ENCODE data around the gene KCNE4. TPM values are rescaled to one million over a fixed set of nuclear protein-coding genes. Genes with fewer than 3 reads are reported as not detected.

KCNE4 gene
- total RNA-seq, 2 donors from 2014 or later: 1.0 to 4.1 TPM

GRCh38 chr2:223032187-223033142, 19.5 kb upstream of the KCNE4 start:
- Histone ChIP-seq H3K36me3 (no peaks in the 10 kb centered on the region), H3K27me3 (replicated peaks; ENCODE audit: insufficient read depth) (no peaks in the 10 kb centered on the region), H3K9me3 (no peaks in the 10 kb centered on the region), H3K4me3 (no peak overlapping the region), H3K4me1 (replicated peaks) (no peaks in the 10 kb centered on the region), H3K27ac (no peak overlapping the region)
- no peak for DNase-seq (ENCODE audit: low spot score)
- TF ChIP-seq, protein P1, sequence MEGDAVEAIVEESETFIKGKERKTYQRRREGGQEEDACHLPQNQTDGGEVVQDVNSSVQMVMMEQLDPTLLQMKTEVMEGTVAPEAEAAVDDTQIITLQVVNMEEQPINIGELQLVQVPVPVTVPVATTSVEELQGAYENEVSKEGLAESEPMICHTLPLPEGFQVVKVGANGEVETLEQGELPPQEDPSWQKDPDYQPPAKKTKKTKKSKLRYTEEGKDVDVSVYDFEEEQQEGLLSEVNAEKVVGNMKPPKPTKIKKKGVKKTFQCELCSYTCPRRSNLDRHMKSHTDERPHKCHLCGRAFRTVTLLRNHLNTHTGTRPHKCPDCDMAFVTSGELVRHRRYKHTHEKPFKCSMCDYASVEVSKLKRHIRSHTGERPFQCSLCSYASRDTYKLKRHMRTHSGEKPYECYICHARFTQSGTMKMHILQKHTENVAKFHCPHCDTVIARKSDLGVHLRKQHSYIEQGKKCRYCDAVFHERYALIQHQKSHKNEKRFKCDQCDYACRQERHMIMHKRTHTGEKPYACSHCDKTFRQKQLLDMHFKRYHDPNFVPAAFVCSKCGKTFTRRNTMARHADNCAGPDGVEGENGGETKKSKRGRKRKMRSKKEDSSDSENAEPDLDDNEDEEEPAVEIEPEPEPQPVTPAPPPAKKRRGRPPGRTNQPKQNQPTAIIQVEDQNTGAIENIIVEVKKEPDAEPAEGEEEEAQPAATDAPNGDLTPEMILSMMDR (IDR thresholded peaks at IDR 0.05): no peak
- 88% methylated on average over 8 of the region's 8 CpGs for WGBS
- intact Hi-C loops (cut with DNase I): no loop called here

- no peaks in the 10 kb centered on the region for H3K36me3 ChIP-seq
- TF ChIP-seq, protein P1 (IDR thresholded peaks at IDR 0.05): no peak
- TF ChIP-seq POLR2A (IDR thresholded peaks at IDR 0.05) (no peak), POLR2AphosphoS5 (IDR thresholded peaks at IDR 0.05) (no peak)
- intact Hi-C loops (cut with DNase I): no loop called here
- no peak overlapping the region for H3K4me3 ChIP-seq
- H3K27ac ChIP-seq: no peak overlapping the region
- no peak for DNase-seq (ENCODE audit: low spot score)
- H3K9me3 ChIP-seq: no peaks in the 10 kb centered on the region
- H3K27me3 ChIP-seq (replicated peaks; ENCODE audit: insufficient read depth): no peaks in the 10 kb centered on the region
- H3K4me1 ChIP-seq (replicated peaks): no peaks in the 10 kb centered on the region
Measured at GRCh38 chr2:223034221-223034975, 17.6 kb upstream of the KCNE4 start.

DNA sequence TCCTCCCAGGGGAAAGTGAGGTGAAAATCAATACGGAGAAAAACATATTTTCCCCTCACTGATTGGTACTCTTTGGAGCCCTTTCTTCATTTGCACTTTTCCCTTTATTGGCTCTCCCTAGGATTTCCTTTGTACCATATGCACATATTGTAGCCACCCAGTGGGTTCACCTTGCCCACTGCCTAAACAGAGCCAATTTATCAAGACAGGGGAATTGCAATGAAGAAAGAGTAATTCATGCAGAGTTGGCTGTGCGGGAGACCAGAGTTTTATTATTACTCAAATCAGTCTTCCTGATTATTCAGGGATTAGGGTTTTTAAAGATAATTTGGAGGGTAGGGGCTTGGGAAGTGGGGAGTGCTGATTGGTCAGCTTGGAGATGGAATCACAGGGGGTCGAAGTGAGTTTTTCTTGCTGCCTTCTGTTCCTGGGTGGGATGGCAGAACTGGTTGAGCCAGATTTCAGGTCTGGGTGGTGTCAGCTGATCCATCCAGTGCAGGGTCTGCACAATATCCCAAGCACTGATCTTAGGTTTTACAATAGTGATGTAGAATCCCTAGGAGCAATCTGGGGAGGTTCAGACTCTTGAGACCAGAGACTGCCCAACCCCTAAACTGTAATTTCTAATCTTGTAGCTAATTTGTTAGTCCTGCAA, 15.1 kb upstream of the KCNE4 start:
- DNase-seq (ENCODE audit: low spot score): no peak
- no peak for TF ChIP-seq POLR2AphosphoS5 (IDR thresholded peaks at IDR 0.05)
- TF ChIP-seq, protein P1 (IDR thresholded peaks at IDR 0.05): no peak
- no peak for TF ChIP-seq POLR2A (IDR thresholded peaks at IDR 0.05)
- no peaks in the 10 kb centered on the region for H3K4me1 ChIP-seq (replicated peaks)
- WGBS: 72% methylated on average over 3 of the region's 3 CpGs
- H3K9me3 ChIP-seq: no peaks in the 10 kb centered on the region
- no peaks in the 10 kb centered on the region for H3K27me3 ChIP-seq (replicated peaks; ENCODE audit: insufficient read depth)
- intact Hi-C loops (cut with DNase I): no loop called here
- H3K36me3 ChIP-seq: no peaks in the 10 kb centered on the region
- no peak overlapping the region for H3K27ac ChIP-seq
- H3K4me3 ChIP-seq: no peak overlapping the region

DNA sequence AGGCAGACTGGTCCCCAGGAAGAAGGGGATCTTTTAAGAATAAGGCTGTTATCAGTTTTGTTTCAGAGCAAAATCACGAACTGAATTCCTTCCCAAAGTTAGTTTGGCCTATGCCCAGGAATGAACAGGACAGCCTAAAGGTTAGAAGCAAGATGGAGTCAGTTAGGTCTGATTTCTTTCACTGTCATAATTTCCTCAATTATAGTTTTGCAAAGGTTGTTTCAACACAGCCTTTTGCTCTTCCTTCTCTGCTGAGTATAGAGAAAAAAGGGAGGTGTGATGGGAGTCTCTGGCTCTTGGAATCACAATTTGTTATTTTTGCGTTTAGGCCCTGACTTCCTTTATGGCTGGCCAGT, 14.6 kb upstream of the KCNE4 start:
- WGBS: 78% methylated on average over 2 of the region's 2 CpGs
- no peak for DNase-seq (ENCODE audit: low spot score)
- Histone ChIP-seq H3K27me3 (replicated peaks; ENCODE audit: insufficient read depth) (no peaks in the 10 kb centered on the region), H3K27ac (no peak overlapping the region), H3K4me3 (no peak overlapping the region), H3K4me1 (replicated peaks) (no peaks in the 10 kb centered on the region), H3K36me3 (no peaks in the 10 kb centered on the region), H3K9me3 (no peaks in the 10 kb centered on the region)
- TF ChIP-seq POLR2AphosphoS5 (IDR thresholded peaks at IDR 0.05) (no peak), POLR2A (IDR thresholded peaks at IDR 0.05) (no peak)
- TF ChIP-seq, protein P1 (IDR thresholded peaks at IDR 0.05): no peak
- intact Hi-C loops (cut with DNase I): no loop called here

All from prostate gland (tissue), 2 donors.